GM13976 (cell line): ENCODE data around the gene PARD6B.

Experiments
- DNase-seq: peaks from one replicate; pipeline ENCODE4 v3.0.0; 2012; ENCODE audit warnings: low spot score
- CTCF ChIP-seq: IDR thresholded peaks from 2 replicates; pipeline ENCODE4 v1.5.1; 2012; ENCODE audit warnings: borderline replicate concordance, mild to moderate bottlenecking; ENCODE audit not compliant: insufficient read depth; ENCODE audit errors: extremely low read depth, missing control alignments, control extremely low read depth
- in situ Hi-C: fragments of 300-500 bp; cut with MboI; formaldehyde crosslinking; loops from one replicate; pipeline ENCODE4 v1.12.0; 2022; ENCODE audit warnings: low sequenced_read_pairs, mixed read lengths, inconsistent platforms; ENCODE audit not compliant: unreplicated experiment

Gene PARD6B

DNA sequence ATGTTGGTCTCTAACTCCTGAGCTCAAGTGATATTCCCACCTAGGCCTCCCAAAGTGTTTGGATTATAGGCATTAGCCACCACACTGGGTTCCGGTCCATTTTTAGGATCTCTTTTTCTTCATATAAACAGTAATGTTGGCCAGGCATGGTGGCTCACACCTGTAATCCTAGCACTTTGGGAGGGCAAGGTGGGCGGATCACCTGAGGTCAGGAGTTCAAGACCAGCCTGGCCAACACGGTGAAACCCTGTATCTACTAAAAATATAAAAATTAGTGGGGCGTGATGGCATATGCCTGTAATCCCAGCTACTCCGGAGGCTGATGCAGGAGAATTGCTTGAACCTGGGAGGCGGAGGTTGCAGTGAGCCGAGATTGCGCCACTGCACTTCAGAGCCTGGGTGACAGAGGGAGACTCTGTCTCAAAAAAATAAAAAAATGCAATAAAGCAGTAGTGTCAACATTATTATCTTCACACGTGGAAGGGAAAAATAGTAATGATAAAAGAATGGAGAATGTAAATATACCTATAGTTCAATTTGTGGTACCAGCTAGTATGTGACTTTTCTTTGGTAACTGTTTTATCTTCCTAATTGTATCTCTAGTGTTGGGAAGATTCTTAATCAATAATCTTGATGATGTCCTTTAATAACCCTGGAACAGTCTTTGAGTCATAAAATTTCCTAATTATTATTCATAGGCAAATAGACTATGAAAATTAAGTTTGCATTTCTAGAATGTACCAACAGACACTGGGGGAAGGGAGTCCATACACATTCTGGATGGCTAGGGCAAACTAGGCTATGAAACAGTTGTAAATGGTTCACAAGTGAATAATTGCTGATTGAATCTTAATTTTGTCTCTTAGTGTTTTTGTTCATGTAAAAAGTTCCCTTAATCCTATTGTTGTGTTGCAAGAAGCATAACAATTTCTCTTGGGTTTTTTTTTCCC lies 3.6 kb downstream of the PARD6B start:
- no peak for DNase-seq
- in situ Hi-C loops = no loop called here
- no peak for TF ChIP-seq CTCF

DNA sequence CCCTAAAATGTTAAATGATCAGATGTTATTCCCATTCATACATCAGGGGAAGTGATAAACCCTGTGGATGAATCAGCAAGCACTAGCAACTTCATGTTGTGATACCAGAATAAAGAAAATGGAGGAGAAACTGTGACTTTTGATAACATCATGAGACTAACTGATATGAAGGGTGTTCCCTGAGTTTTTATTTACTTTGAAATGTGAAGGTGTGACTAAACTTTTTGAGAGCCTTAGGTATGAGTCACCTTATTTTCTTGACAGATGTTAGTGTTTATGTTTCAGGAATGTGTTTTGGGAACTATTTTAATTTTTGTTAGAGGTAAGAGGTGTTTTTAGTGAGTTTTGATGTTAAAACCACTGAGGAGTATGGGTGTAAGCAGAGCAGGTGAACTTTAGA lies 4.4 kb downstream of the PARD6B start:
- in situ Hi-C loops = no loop called here
- no peak for DNase-seq
- no peak for TF ChIP-seq CTCF

DNA sequence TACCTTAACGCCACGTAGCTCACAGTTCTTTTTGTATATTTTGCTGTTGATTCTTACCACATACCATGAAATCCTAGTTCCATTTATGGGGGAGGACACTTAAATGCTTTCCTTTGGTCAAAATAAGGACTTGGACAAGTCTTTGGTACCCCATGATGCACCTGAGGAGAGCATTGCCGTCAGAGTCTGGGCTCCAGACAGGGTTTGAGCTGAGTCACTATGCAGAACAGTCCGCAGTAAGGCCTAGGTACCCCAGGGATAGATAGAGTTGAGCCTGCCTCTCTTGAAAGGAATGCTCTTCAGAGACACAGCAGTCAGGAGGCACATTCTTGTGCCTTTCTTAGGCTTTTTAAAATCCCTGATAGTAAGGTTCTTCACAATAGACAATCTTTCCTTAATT lies 6.0 kb downstream of the PARD6B start:
- in situ Hi-C loops = no loop called here
- DNase-seq = no peak
- TF ChIP-seq CTCF = no peak

DNA sequence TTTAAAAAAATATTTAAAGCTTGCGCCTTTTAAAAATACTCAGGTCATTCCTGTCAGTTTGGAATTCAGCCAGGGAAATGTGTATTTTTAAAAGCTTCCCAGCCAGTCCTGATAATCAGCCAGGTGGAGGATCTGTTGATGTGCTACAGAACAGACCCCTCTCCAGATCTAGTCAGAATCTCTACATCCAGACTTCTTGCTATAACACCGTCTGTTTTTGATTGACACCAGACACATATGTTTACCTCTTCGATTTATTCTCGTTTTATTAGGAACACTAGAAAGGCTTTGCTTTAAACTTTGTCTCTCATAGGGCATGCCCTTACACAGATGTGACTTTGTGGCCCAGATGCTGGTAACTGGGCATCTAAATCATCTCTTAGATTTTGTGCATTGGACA lies 11.7 kb downstream of the PARD6B start:
- DNase-seq = no peak
- no peak for TF ChIP-seq CTCF
- in situ Hi-C loops = no loop called here

- in situ Hi-C loops = no loop called here
- no peak for DNase-seq
- TF ChIP-seq CTCF = no peak
These were observed 12.9 kb downstream of the PARD6B start for GRCh38 chr20:50744143-50744792.

- in situ Hi-C loops = no loop called here
These were observed 14.3 kb downstream of the PARD6B start for GRCh38 chr20:50745634-50746137.

More at GRCh38 chr20:50745634-50746137, 14.3 kb downstream of the PARD6B start:
- DNase-seq = no peak
- no peak for TF ChIP-seq CTCF
